Chondrocyte (in vitro differentiated cells): ENCODE results near the gene PBX4. TPM values are rescaled to one million over a fixed set of nuclear protein-coding genes. Genes with fewer than 3 reads are reported as not detected.

ENCODE experiments used
- DNase-seq: peaks from one replicate; pipeline ENCODE4 v3.0.0; 2021; ENCODE audit warnings: mixed read lengths, low spot score
- H3K27ac Mint-ChIP-seq: one replicate; pipeline ENCODE4 v1.8.0; 2021; ENCODE audit warnings: mild to moderate bottlenecking, moderate library complexity, mixed read lengths; ENCODE audit not compliant: unreplicated experiment
- H3K27me3 Mint-ChIP-seq: 2 replicates; pipeline ENCODE4 v1.8.0; 2021; ENCODE audit warnings: low read depth, mixed read lengths
- H3K36me3 Mint-ChIP-seq: 2 replicates; pipeline ENCODE4 v1.8.0; 2021; ENCODE audit warnings: low read depth, mixed read lengths
- H3K4me1 Mint-ChIP-seq: 2 replicates; pipeline ENCODE4 v1.8.0; 2021; ENCODE audit warnings: low read depth, mild to moderate bottlenecking, mixed read lengths
- H3K4me3 Mint-ChIP-seq: one replicate; pipeline ENCODE4 v1.8.0; 2021; ENCODE audit warnings: mild to moderate bottlenecking, moderate library complexity, mixed read lengths; ENCODE audit not compliant: unreplicated experiment
- H3K9me3 Mint-ChIP-seq: 2 replicates; pipeline ENCODE4 v1.8.0; 2021; ENCODE audit warnings: low read depth, mixed read lengths
- CTCF ChIP-seq: fragments of 200-600 bp; sonication (generic); IDR thresholded peaks from 2 replicates; pipeline ENCODE4 v1.5.0; 2021; ENCODE audit warnings: antibody characterized with exemption, mild to moderate bottlenecking, moderate library complexity
- total RNA-seq: library from RNA; stranded (reverse); gene quantifications from 3 replicates; pipeline ENCODE4 v1.2.1, GENCODE V29; 2021

The PBX4 gene
- total RNA-seq, 1 donor from 2014 or later: 1.2 TPM

- H3K4me1 Mint-ChIP-seq: peaks cover 16% of the 10 kb centered on the region
- peaks cover 11% of the 10 kb centered on the region for H3K36me3 Mint-ChIP-seq
- TF ChIP-seq CTCF: no peak
- no peaks in the 10 kb centered on the region for H3K27me3 Mint-ChIP-seq
- no peaks in the 10 kb centered on the region for H3K9me3 Mint-ChIP-seq
- DNase-seq: no peak
- H3K27ac Mint-ChIP-seq: no peak overlapping the region
- no peak overlapping the region for H3K4me3 Mint-ChIP-seq
Measured at GRCh38 chr19:19645233-19645870, 26.9 kb upstream of the PBX4 start.

GRCh38 chr19:19644054-19644388 lies 25.5 kb upstream of the PBX4 start:
- Mint-ChIP-seq H3K27me3 (no peaks in the 10 kb centered on the region), H3K27ac (peak overlapping the region; percentile 74), H3K9me3 (no peaks in the 10 kb centered on the region), H3K4me1 (peaks cover 16% of the 10 kb centered on the region), H3K36me3 (peaks cover 7% of the 10 kb centered on the region), H3K4me3 (peak overlapping the region; percentile 93)
- peak; percentile 70 for TF ChIP-seq CTCF
- no peak for DNase-seq

GRCh38 chr19:19643158-19644053 lies 24.9 kb upstream of the PBX4 start, which contains the start of gene GMIP:
TSS of gene GMIP (minus strand) at chr19:19643657. CDS start at chr19:19643529, 128 bp downstream.
- peak within 1 kb of the TSS; percentile 93 for H3K4me3 Mint-ChIP-seq
- peak within 1 kb of the TSS; percentile 74 for H3K27ac Mint-ChIP-seq
- H3K4me1 Mint-ChIP-seq: peaks cover 16% of the 10 kb centered on the region
- no peaks in the 10 kb centered on the region for H3K9me3 Mint-ChIP-seq
- TF ChIP-seq CTCF: peak; percentile 100
- no peaks in the 10 kb centered on the region for H3K27me3 Mint-ChIP-seq
- DNase-seq: no peak
- peaks cover 7% of the 10 kb centered on the region for H3K36me3 Mint-ChIP-seq

- H3K27me3 Mint-ChIP-seq: no peaks in the 10 kb centered on the region
- H3K4me1 Mint-ChIP-seq: peaks cover 16% of the 10 kb centered on the region
- peak overlapping the region; percentile 93 for H3K4me3 Mint-ChIP-seq
- peaks cover 5% of the 10 kb centered on the region for H3K36me3 Mint-ChIP-seq
- H3K9me3 Mint-ChIP-seq: no peaks in the 10 kb centered on the region
- peak overlapping the region; percentile 43 for H3K27ac Mint-ChIP-seq
- no peak for TF ChIP-seq CTCF
- no peak for DNase-seq
Measured at GRCh38 chr19:19642506-19643157, 24.1 kb upstream of the PBX4 start.
